Astrocyte (in vitro differentiated cells and primary cell): Measurements from ENCODE around the gene FOXL1.

Experiments used
- EZH2 ChIP-seq: IDR thresholded peaks from 2 replicates; pipeline ENCODE4 v1.6.1; 2012; ENCODE audit warnings: mild to moderate bottlenecking, low read length, inconsistent platforms; ENCODE audit not compliant: insufficient read depth
- TF ChIP-seq, protein P1 (sequence below): IDR thresholded peaks from 2 replicates; pipeline ENCODE4 v1.5.1; 2011; ENCODE audit warnings: low read depth, mild to moderate bottlenecking, inconsistent platforms, low read length, moderate library complexity; ENCODE audit not compliant: insufficient read depth

DNA sequence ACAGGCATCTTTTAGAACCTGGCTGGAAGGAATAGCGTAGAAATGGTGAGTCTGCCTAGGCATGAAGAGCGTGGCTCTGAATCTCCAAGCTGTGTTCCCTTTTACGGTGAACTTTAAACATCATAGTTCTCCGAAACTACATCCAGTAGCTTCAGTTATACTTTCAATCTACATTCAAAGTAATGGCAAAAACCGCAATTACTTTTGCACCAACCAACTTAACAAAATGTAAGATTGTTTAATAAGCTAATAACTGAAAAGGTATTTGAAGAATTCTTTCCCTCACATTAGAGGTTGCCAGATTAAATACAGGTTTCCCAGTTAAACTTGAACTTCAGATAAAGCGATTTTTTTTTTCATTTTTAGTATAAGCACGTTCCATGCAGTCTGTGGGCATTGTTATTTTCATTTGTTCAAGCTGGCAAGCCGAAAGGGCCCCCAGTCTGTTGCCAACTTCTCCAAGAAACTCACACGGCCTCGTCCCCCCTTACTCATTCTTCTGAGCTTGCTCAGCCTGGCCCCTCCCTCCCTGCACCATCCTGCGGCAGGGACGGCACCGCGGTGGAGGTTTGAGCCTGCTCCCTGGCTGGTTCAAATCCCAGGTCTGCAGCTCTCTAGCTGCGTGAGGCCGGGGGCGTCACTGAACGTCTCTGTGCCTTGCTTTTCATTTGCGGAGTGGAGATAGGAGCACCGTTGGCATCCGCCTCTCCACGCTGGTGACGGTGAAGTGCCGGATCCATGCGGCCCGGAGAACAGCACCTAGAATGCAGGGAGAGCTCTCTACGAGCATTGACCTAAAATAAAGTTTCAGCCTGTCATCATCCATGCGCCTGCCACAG lies 19.8 kb upstream of the FOXL1 start:
- TF ChIP-seq, protein P1, sequence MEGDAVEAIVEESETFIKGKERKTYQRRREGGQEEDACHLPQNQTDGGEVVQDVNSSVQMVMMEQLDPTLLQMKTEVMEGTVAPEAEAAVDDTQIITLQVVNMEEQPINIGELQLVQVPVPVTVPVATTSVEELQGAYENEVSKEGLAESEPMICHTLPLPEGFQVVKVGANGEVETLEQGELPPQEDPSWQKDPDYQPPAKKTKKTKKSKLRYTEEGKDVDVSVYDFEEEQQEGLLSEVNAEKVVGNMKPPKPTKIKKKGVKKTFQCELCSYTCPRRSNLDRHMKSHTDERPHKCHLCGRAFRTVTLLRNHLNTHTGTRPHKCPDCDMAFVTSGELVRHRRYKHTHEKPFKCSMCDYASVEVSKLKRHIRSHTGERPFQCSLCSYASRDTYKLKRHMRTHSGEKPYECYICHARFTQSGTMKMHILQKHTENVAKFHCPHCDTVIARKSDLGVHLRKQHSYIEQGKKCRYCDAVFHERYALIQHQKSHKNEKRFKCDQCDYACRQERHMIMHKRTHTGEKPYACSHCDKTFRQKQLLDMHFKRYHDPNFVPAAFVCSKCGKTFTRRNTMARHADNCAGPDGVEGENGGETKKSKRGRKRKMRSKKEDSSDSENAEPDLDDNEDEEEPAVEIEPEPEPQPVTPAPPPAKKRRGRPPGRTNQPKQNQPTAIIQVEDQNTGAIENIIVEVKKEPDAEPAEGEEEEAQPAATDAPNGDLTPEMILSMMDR: no peak
- TF ChIP-seq EZH2: no peak
